ENCODE results near the gene ST3GAL5. TPM values are rescaled to one million over a fixed set of nuclear protein-coding genes. Genes with fewer than 3 reads are reported as not detected.

ST3GAL5 gene
- total RNA-seq, 1 donor from 2014 or later, result 25.8 TPM

DNA sequence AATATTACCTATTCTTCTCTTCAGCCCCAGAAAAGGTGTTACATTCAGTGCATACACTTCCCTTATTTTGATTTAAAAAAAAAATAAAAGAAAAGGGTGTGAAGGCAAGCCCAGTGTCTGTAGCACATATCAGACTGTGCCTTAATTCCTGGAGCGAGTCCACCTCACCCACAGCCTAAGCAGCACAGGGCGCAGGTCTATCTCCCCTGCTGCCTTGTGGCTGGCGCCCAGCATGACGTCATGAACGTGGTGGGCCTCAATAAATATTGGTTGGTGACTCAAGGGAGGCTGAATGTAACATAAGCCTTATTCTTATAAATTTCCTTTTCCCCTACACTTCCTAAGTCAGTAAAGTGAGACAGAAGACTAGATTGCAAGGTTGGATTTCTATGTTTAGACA, 26.4 kb downstream of the ST3GAL5 start:
- no peak for DNase-seq (ENCODE audit: low spot score in 2 of 2, unreplicated experiment in 2 of 2)
- H3K27me3 Mint-ChIP-seq (ENCODE audit: low read depth), result no peaks in the 10 kb centered on the region
- TF ChIP-seq, protein P1, sequence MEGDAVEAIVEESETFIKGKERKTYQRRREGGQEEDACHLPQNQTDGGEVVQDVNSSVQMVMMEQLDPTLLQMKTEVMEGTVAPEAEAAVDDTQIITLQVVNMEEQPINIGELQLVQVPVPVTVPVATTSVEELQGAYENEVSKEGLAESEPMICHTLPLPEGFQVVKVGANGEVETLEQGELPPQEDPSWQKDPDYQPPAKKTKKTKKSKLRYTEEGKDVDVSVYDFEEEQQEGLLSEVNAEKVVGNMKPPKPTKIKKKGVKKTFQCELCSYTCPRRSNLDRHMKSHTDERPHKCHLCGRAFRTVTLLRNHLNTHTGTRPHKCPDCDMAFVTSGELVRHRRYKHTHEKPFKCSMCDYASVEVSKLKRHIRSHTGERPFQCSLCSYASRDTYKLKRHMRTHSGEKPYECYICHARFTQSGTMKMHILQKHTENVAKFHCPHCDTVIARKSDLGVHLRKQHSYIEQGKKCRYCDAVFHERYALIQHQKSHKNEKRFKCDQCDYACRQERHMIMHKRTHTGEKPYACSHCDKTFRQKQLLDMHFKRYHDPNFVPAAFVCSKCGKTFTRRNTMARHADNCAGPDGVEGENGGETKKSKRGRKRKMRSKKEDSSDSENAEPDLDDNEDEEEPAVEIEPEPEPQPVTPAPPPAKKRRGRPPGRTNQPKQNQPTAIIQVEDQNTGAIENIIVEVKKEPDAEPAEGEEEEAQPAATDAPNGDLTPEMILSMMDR (IDR thresholded peaks at IDR 0.05; ENCODE audit: unreplicated experiment), result no peak
- H3K9me3 Mint-ChIP-seq, result no peaks in the 10 kb centered on the region
- peaks cover 8% of the 10 kb centered on the region for H3K36me3 Mint-ChIP-seq
- H3K27ac Mint-ChIP-seq, result no peak overlapping the region
- H3K4me1 Mint-ChIP-seq, result peaks cover 9% of the 10 kb centered on the region
- H3K4me3 Mint-ChIP-seq, result no peak overlapping the region

DNA sequence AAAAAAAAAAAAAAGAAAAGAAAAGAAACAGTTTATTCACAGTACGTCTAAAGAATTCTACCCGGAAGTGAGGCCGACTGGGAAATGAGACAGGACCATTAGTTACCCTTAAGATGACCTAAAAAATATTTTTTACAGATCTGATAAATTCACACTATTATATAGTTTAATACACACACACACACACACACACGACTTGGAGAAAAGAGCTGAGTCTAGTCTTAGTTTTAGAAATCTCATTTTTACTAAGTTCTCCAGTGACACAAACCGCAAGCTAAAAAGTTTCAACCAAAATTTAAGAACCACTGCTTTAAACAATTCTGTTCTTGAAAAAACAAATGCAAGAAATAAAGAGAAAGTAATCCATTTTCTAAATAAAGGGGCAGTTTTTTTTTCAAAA, 27.1 kb downstream of the ST3GAL5 start:
- peaks cover 9% of the 10 kb centered on the region for H3K4me1 Mint-ChIP-seq
- TF ChIP-seq, protein P1 (IDR thresholded peaks at IDR 0.05; ENCODE audit: unreplicated experiment), result no peak
- H3K27ac Mint-ChIP-seq, result no peak overlapping the region
- no peak overlapping the region for H3K4me3 Mint-ChIP-seq
- DNase-seq (ENCODE audit: low spot score in 2 of 2, unreplicated experiment in 2 of 2), result no peak
- no peaks in the 10 kb centered on the region for H3K27me3 Mint-ChIP-seq (ENCODE audit: low read depth)
- no peaks in the 10 kb centered on the region for H3K9me3 Mint-ChIP-seq
- peaks cover 10% of the 10 kb centered on the region for H3K36me3 Mint-ChIP-seq

DNA sequence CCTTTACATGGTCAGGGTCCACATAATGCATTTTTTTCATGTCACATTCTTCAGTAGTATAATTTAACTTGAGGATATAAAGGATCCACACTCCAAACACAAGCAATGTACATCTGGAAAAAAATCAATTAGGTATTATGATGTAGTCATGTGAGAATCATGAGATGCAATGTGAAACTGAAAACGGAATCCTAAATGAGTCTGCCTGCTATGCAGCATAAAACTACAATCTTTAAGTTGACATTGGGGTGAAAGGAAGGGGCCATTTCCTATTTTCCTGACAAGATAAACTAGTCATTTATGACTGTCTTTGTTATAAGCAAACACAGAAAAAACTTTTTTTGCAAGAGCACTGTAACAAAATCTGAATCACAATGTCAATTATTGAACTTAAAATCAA, 27.6 kb downstream of the ST3GAL5 start:
- no peak for DNase-seq (ENCODE audit: low spot score in 2 of 2, unreplicated experiment in 2 of 2)
- Mint-ChIP-seq H3K36me3 (peaks cover 11% of the 10 kb centered on the region), H3K9me3 (no peaks in the 10 kb centered on the region), H3K27me3 (ENCODE audit: low read depth) (no peaks in the 10 kb centered on the region), H3K4me1 (peaks cover 9% of the 10 kb centered on the region), H3K27ac (no peak overlapping the region), H3K4me3 (no peak overlapping the region)
- TF ChIP-seq, protein P1 (IDR thresholded peaks at IDR 0.05; ENCODE audit: unreplicated experiment), result no peak

DNA sequence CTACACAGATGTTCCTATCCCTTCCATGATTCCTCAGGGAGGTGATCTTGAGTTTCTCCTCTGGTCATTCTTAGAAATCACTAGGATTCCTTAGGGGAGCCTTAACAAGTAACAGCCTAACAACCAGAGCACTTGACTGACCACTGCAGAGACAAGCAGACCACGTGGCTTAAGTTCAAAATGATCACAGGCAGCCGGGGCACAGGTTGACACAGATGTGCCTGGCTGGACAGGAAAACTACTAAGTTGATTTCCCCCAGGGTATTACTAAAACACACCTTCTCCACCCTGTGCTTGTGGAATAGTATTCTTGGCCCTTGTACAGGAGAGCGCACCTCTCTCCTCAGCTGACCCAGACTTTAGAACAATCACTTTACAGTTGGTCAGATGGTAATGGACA, 29.9 kb downstream of the ST3GAL5 start:
- DNase-seq (ENCODE audit: low spot score in 2 of 2, unreplicated experiment in 2 of 2), result no peak
- H3K36me3 Mint-ChIP-seq, result peaks cover 23% of the 10 kb centered on the region
- no peak overlapping the region for H3K27ac Mint-ChIP-seq
- TF ChIP-seq, protein P1 (IDR thresholded peaks at IDR 0.05; ENCODE audit: unreplicated experiment), result no peak
- H3K4me3 Mint-ChIP-seq, result no peak overlapping the region
- H3K9me3 Mint-ChIP-seq, result no peaks in the 10 kb centered on the region
- no peaks in the 10 kb centered on the region for H3K27me3 Mint-ChIP-seq (ENCODE audit: low read depth)
- H3K4me1 Mint-ChIP-seq, result peaks cover 10% of the 10 kb centered on the region

DNA sequence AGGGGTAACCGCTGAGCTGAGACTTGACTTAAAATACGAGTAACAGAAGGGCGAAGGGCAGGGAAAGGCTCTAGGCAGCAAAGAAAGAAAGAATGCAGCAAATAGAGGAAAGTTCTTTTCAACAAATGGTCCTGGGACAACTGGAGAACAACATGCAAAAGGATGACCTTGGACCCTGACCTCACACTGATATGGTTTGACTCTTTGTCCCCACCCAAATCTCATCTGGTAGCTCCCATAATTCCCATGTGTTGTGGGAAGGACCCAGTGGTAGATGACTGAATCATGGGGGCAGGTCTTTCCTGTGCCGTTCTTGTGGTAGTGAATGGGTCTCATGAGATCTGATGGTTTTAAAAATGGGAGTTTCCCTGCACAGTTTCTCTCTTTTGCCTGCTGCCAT, 33.9 kb downstream of the ST3GAL5 start:
- Mint-ChIP-seq H3K4me1 (peaks cover 11% of the 10 kb centered on the region), H3K9me3 (no peaks in the 10 kb centered on the region), H3K27ac (no peak overlapping the region), H3K27me3 (ENCODE audit: low read depth) (no peaks in the 10 kb centered on the region), H3K4me3 (no peak overlapping the region), H3K36me3 (peaks cover 22% of the 10 kb centered on the region)
- DNase-seq (ENCODE audit: low spot score in 2 of 2, unreplicated experiment in 2 of 2), result no peak
- TF ChIP-seq, protein P1 (IDR thresholded peaks at IDR 0.05; ENCODE audit: unreplicated experiment), result no peak

DNA sequence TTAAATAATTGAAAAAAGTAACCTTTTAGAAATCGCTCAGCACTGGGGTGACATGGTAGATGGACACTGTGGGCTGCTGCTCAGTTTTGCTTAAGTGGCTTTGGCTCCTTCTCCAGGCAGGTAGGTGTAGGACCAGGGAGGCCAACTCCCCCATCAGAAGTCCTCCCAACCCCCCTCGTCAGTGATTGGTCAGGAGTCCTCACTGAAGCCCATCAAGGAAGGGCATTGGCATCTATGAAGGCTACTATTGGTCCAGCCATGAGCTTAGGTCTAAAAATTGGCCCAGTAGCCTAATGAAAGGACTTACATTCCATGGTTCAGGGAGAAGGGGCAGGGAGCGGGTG, 34.7 kb downstream of the ST3GAL5 start:
- Mint-ChIP-seq H3K4me1 (peaks cover 11% of the 10 kb centered on the region), H3K27ac (no peak overlapping the region), H3K9me3 (no peaks in the 10 kb centered on the region), H3K27me3 (ENCODE audit: low read depth) (no peaks in the 10 kb centered on the region), H3K4me3 (no peak overlapping the region), H3K36me3 (peaks cover 21% of the 10 kb centered on the region)
- TF ChIP-seq, protein P1 (IDR thresholded peaks at IDR 0.05; ENCODE audit: unreplicated experiment), result no peak
- no peak for DNase-seq (ENCODE audit: low spot score in 2 of 2, unreplicated experiment in 2 of 2)

Data from mesothelial cell of epicardium (in vitro differentiated cells).